Adrenal gland (tissue), 12 donors: ENCODE measurements around the gene CA11. TPM values are rescaled to one million over a fixed set of nuclear protein-coding genes. Genes with fewer than 3 reads are reported as not detected.

Source experiments
- DNase-seq, 7 donors: peaks; one replicate each; pipeline ENCODE4 v3.0.0-alpha.2; 2019 to 2020
- H3K27ac ChIP-seq, 5 donors: fragments of 200-600 bp; sonication (generic) in 4 of 5; 1 replicate in 3 of 5; 2 replicates in 2 of 5; pipeline versions ENCODE4 v1.5.1 to v1.8.0; 2016 to 2020; ENCODE audit warnings: mild to moderate bottlenecking in 1 of 5
- H3K27me3 ChIP-seq: fragments of 200-600 bp; 2 replicates; pipeline ENCODE4 v1.8.0; 2021
- H3K36me3 ChIP-seq, 2 donors: fragments of 200-600 bp; replicated peaks in 1 of 2; 1 replicate in 1 of 2; 2 replicates in 1 of 2; pipeline versions ENCODE4 v1.5.1 to v1.8.0; 2018 to 2022
- H3K4me1 ChIP-seq, 2 donors: fragments of 200-600 bp; replicated peaks in 1 of 2; 1 replicate in 1 of 2; 2 replicates in 1 of 2; pipeline versions ENCODE4 v1.5.1 to v1.8.0; 2018 to 2021
- H3K4me3 ChIP-seq, 4 donors: fragments of 200-600 bp; sonication (generic) in 3 of 4; one replicate each; pipeline ENCODE4 v1.5.1; 2016 to 2018
- H3K9me3 ChIP-seq, 3 donors: fragments of 200-600 bp; sonication (generic) in 1 of 3; replicated peaks in 1 of 3; 1 replicate in 2 of 3; 2 replicates in 1 of 3; pipeline versions ENCODE4 v1.5.1 to v1.8.0; 2016 to 2021
- CTCF ChIP-seq, 6 experiments: fragments of 450-650 bp in 4 of 6; fragments of 200-600 bp in 2 of 6; sonication (generic) in 1 of 6; IDR thresholded peaks; 1 replicate in 5 of 6; 2 replicates in 1 of 6; pipeline versions ENCODE4 v1.5.1 to v1.8.0; 2016 to 2021; ENCODE audit warnings: antibody characterized with exemption in 6 of 6, mild to moderate bottlenecking in 2 of 6, moderate library complexity in 1 of 6
- POLR2A ChIP-seq, 2 donors: fragments of 450-650 bp; IDR thresholded peaks; one replicate each; pipeline ENCODE4 v1.6.1; 2017; ENCODE audit warnings: antibody characterized with exemption in 2 of 2, mild to moderate bottlenecking in 2 of 2, moderate library complexity in 1 of 2
- WGBS, 4 donors: extraction: QIAGEN DNeasy Blood & Tissue Kit in 2 of 4; methylation state at CpG; one replicate each; pipeline versions ENCODE4 v1.1.5 to v1.1.7; 2013 to 2017; 5-methylcytosine and 5-hydroxymethylcytosine counted together
- intact Hi-C, 2 donors: fragments of 100-400 bp; cut with DNase I; formaldehyde crosslinking; loops; one replicate each; pipeline versions ENCODE4 v1.14.1 to v1.15.0; 2022 to 2023
- polyA plus RNA-seq, 3 donors: library from polyadenylated mRNA; stranded (reverse); fragments of 200-250 nt in 2 of 3; fragments of 350-450 nt in 1 of 3; fragmentation: Illumina TruSeq in 1 of 3; extraction: RNeasy Lipid Tissue Mini Kit (QIAGEN cat#74804) in 1 of 3; gene quantifications; one replicate each; pipeline ENCODE4 v1.2.3, GENCODE V29; 2013 to 2014
- total RNA-seq, 9 donors: library from RNA; depleted of rRNA in 4 of 9; stranded (reverse); fragments of >200 nt in 4 of 9; fragments of 120-200 nt in 1 of 9; fragmentation: NEBNext Ultra II Directional in 1 of 9; extraction: Animal tissue kit (Norgen Biotek cat#: 25700) in 1 of 9; gene quantifications; one replicate each; pipeline versions ENCODE4 v1.1.0 to v1.2.4, GENCODE V29; 2013 to 2023
- donor health status: healthy with polysubstance abuse.
- donor health status: Bipolar disorder and iron deficiency.
- donor health status: DM: yes; HTN: yes; CAD: no.
- donor health status: DM: no; HTN: no; CAD: no.
- donor health status: DM: no; HTN: no; CAD: no.
- donor health status: DM: yes; HTN: yes; CAD: no.

Gene CA11
- total and polyA plus RNA-seq, 12 donors, result 6.0 to 125 (median 23.7) TPM

GRCh38 chr19:48668332-48668731, 22.3 kb upstream of the CA11 start:
- intact Hi-C loops, result no loop called here
- WGBS, 4 donors, result 33 to 67% (median 46%) methylated on average over 2 to 3 of the region's 3 CpGs
- Histone ChIP-seq H3K27me3 (no peaks in the 10 kb centered on the region), H3K36me3 (no peaks in the 10 kb centered on the region), H3K27ac (no peak overlapping the region), H3K9me3 (no peaks in the 10 kb centered on the region), H3K4me3 (no peak overlapping the region), H3K4me1 (no peaks in the 10 kb centered on the region)
- TF ChIP-seq CTCF (IDR thresholded peaks at IDR 0.05), result no peak
- no peak for TF ChIP-seq POLR2A (IDR thresholded peaks at IDR 0.05)
- peak in 5 of 7 donors; percentile 41 to 53 (median 47) for DNase-seq

GRCh38 chr19:48665786-48666185, 19.8 kb upstream of the CA11 start:
- peaks cover 0 to 6% of the 10 kb centered on the region in 2 donors for H3K4me1 ChIP-seq
- 82 to 91% (median 88%) methylated on average over 5 to 6 of the region's 6 CpGs for WGBS, 4 donors

DNA sequence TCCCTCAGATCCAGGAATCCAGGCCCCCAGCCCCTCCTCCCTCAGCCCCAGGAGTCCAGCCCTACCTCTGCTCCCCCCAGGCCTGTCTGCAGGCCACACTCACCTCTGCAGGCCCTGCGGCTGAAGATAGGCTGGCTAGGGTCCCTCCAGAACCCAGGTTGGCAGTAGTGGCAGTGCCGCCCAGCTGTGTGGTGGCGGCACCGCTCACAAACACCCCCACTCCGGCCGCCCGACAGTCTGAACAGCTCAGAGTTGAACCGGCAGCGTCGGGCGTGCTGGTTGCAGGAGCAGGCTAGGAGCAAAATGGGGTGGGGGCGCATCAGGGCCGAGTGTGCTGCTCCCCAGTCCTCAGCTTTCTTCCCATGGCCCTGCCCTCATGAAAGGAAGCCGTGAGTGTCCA, 18.5 kb upstream of the CA11 start:
- Histone ChIP-seq H3K27me3 (no peaks in the 10 kb centered on the region), H3K4me1 (peaks cover 0 to 9% of the 10 kb centered on the region in 2 donors), H3K36me3 (no peaks in the 10 kb centered on the region), H3K9me3 (no peaks in the 10 kb centered on the region), H3K4me3 (no peak overlapping the region), H3K27ac (no peak overlapping the region)
- TF ChIP-seq CTCF (IDR thresholded peaks at IDR 0.05), result no peak
- no peak for TF ChIP-seq POLR2A (IDR thresholded peaks at IDR 0.05)
- intact Hi-C loops, result no loop called here
- DNase-seq, result no peak
- 86 to 93% (median 90%) methylated on average over 7 to 14 of the region's 14 CpGs for WGBS, 4 donors

More at GRCh38 chr19:48665786-48666185, 19.8 kb upstream of the CA11 start:
- Histone ChIP-seq H3K36me3 (no peaks in the 10 kb centered on the region), H3K9me3 (no peaks in the 10 kb centered on the region), H3K27me3 (no peaks in the 10 kb centered on the region), H3K4me3 (no peak overlapping the region), H3K27ac (no peak overlapping the region)
- DNase-seq, result no peak
- TF ChIP-seq CTCF (IDR thresholded peaks at IDR 0.05) (no peak), POLR2A (IDR thresholded peaks at IDR 0.05) (no peak)
- intact Hi-C loops, result no loop called here

DNA sequence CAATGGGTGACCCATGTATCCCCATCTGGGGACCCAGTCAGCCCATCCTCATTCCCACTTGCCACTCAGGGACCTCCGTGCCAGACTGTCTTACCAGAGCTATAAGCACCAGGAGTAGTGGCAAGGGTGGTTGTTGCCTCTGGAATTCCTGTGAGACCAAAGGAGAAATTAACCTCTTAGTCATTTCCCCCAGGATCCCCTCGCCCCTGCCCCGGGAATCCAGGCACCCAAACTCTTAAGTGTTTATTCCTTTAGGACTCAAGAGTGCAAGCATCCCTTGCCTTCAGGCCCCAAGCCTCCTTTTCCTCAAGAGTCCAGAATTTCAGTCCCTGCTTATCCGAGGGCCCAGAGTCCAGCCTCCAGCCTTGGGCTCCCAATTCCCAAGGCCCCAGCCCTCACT, 17.7 kb upstream of the CA11 start:
- H3K4me3 ChIP-seq, result no peak overlapping the region
- H3K27me3 ChIP-seq, result no peaks in the 10 kb centered on the region
- TF ChIP-seq POLR2A (IDR thresholded peaks at IDR 0.05) (no peak), CTCF (IDR thresholded peaks at IDR 0.05) (no peak)
- no peak for DNase-seq
- H3K36me3 ChIP-seq, result no peaks in the 10 kb centered on the region
- H3K4me1 ChIP-seq, result peaks cover 0 to 9% of the 10 kb centered on the region in 2 donors
- H3K27ac ChIP-seq, result no peak overlapping the region
- H3K9me3 ChIP-seq, result no peaks in the 10 kb centered on the region
- intact Hi-C loops, result no loop called here
- 86 to 97% (median 93%) methylated on average over 3 to 4 of the region's 4 CpGs for WGBS, 4 donors
